ENCODE measurements around the gene DGKI.

DNA sequence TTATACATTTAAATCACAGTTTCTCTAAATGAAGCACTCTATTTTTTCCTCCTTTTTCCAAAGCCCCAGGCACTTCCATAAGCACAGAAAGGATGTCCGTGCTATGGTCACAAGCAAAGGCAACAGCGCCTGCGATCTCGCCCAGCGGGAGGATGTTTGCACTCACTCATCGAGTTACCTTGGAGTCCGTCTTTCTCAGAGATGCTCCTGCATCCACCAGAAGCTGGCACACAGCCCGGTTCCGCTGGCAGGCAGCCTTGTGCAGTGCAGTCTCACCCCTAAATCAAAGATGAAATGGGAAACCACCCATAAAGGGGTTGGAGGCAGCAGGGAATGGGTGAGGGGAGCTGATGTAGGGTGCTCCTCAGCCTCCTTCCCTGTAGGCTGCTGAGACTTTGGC lies 451.4 kb downstream of the DGKI start:
- TF ChIP-seq, protein P1, sequence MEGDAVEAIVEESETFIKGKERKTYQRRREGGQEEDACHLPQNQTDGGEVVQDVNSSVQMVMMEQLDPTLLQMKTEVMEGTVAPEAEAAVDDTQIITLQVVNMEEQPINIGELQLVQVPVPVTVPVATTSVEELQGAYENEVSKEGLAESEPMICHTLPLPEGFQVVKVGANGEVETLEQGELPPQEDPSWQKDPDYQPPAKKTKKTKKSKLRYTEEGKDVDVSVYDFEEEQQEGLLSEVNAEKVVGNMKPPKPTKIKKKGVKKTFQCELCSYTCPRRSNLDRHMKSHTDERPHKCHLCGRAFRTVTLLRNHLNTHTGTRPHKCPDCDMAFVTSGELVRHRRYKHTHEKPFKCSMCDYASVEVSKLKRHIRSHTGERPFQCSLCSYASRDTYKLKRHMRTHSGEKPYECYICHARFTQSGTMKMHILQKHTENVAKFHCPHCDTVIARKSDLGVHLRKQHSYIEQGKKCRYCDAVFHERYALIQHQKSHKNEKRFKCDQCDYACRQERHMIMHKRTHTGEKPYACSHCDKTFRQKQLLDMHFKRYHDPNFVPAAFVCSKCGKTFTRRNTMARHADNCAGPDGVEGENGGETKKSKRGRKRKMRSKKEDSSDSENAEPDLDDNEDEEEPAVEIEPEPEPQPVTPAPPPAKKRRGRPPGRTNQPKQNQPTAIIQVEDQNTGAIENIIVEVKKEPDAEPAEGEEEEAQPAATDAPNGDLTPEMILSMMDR (IDR thresholded peaks at IDR 0.05 in 4 of 5, conservative IDR thresholded peaks at IDR 0.05 in 1 of 5) = no peak
- TF ChIP-seq POLR2A (IDR thresholded peaks at IDR 0.05) = no peak
